Astrocyte (in vitro differentiated cells and primary cell): Measurements from ENCODE around the gene ABCA4.

Source experiments
- CTCF ChIP-seq: IDR thresholded peaks from 2 replicates; pipeline ENCODE4 v1.5.1; 2011; ENCODE audit warnings: low read depth, mild to moderate bottlenecking, inconsistent platforms, low read length, moderate library complexity; ENCODE audit not compliant: insufficient read depth
- EZH2 ChIP-seq: IDR thresholded peaks from 2 replicates; pipeline ENCODE4 v1.6.1; 2012; ENCODE audit warnings: mild to moderate bottlenecking, low read length, inconsistent platforms; ENCODE audit not compliant: insufficient read depth

DNA sequence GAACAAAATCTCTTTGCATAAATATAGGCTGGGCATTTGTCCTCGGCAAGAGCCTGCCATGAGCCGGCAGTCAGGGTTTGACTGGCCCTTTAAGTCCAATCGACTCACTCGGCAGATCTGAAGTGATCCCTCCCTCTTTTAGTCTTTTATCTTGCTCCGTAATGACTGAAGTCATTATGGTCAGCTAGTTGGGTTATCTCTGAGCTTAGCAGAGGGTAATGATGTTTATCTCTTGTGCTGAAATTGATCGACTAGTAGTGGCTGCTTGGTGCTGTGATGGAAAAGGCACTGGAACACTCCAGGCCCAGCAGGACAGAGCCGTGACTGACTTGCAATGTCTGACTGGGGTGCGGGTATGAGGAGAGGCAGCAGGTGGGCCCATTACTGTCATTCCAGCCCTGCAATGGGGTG, 468 bp upstream of the ABCA4 start:
- TF ChIP-seq CTCF (no peak), EZH2 (no peak)
